Neural progenitor cell (in vitro differentiated cells): ENCODE data around the gene TBC1D2. TPM values are rescaled to one million over a fixed set of nuclear protein-coding genes. Genes with fewer than 3 reads are reported as not detected.

Experiments used
- DNase-seq: peaks from one replicate; pipeline ENCODE4 v3.0.0-alpha.2; 2016; ENCODE audit warnings: low spot score
- H2AFZ ChIP-seq: fragments of 200-600 bp; sonication (generic); replicated peaks from 2 replicates; pipeline ENCODE4 v1.6.1; 2016; ENCODE audit warnings: antibody characterized with exemption
- H3F3A ChIP-seq: fragments of 200-600 bp; sonication (generic); 2 replicates; pipeline ENCODE4 v1.6.1; 2016; ENCODE audit warnings: antibody characterized with exemption, low read depth
- H3K27ac ChIP-seq: fragments of 200-600 bp; sonication (generic); 2 replicates; pipeline ENCODE4 v1.5.1; 2016; ENCODE audit warnings: mild to moderate bottlenecking
- H3K27me3 ChIP-seq: fragments of 200-600 bp; sonication (generic); 2 replicates; pipeline ENCODE4 v1.6.1; 2016; ENCODE audit warnings: mild to moderate bottlenecking, moderate library complexity
- H3K36me3 ChIP-seq: fragments of 200-600 bp; sonication (generic); 2 replicates; pipeline ENCODE4 v1.5.1; 2016
- H3K4me1 ChIP-seq: fragments of 200-600 bp; sonication (generic); 2 replicates; pipeline ENCODE4 v1.6.1; 2016; ENCODE audit warnings: mixed run types
- H3K4me2 ChIP-seq: fragments of 200-600 bp; sonication (generic); 2 replicates; pipeline ENCODE4 v1.6.1; 2016
- H3K4me3 ChIP-seq: fragments of 200-600 bp; sonication (generic); 2 replicates; pipeline ENCODE4 v1.5.1; 2016
- H3K79me2 ChIP-seq: fragments of 200-600 bp; sonication (generic); 2 replicates; pipeline ENCODE4 v1.6.1; 2016; ENCODE audit warnings: low read depth
- H3K9ac ChIP-seq: fragments of 200-600 bp; sonication (generic); 2 replicates; pipeline ENCODE4 v1.6.1; 2016
- H3K9me3 ChIP-seq: fragments of 200-600 bp; sonication (generic); 2 replicates; pipeline ENCODE4 v1.5.1; 2016; ENCODE audit warnings: low read depth
- H4K20me1 ChIP-seq: fragments of 200-600 bp; sonication (generic); 2 replicates; pipeline ENCODE4 v1.6.1; 2016; ENCODE audit warnings: low read depth
- H3K27ac Mint-ChIP-seq: 3 replicates; pipeline ENCODE4 v1.8.0; 2021; ENCODE audit warnings: mixed read lengths
- H3K27me3 Mint-ChIP-seq: 2 replicates; pipeline ENCODE4 v1.8.0; 2022; ENCODE audit warnings: low read depth, mild to moderate bottlenecking, inconsistent platforms, moderate library complexity, mixed read lengths; ENCODE audit not compliant: insufficient read depth
- H3K36me3 Mint-ChIP-seq: 3 replicates; pipeline ENCODE4 v1.8.0; 2021; ENCODE audit warnings: mixed read lengths
- H3K4me1 Mint-ChIP-seq: 3 replicates; pipeline ENCODE4 v1.8.0; 2021; ENCODE audit warnings: mixed read lengths
- H3K4me3 Mint-ChIP-seq: 3 replicates; pipeline ENCODE4 v1.8.0; 2021; ENCODE audit warnings: mild to moderate bottlenecking, moderate library complexity, mixed read lengths
- H3K9me3 Mint-ChIP-seq: 3 replicates; pipeline ENCODE4 v1.8.0; 2020; ENCODE audit warnings: mixed read lengths
- CTCF ChIP-seq: fragments of 200-600 bp; sonication (generic); IDR thresholded peaks from 2 replicates; pipeline ENCODE4 v1.5.1; 2017; ENCODE audit warnings: antibody characterized with exemption, mild to moderate bottlenecking
- EZH2 ChIP-seq: fragments of 200-600 bp; sonication (generic); IDR thresholded peaks from 2 replicates; pipeline ENCODE4 v1.6.1; 2017; ENCODE audit warnings: antibody characterized with exemption, mild to moderate bottlenecking, moderate library complexity
- EZH2phosphoT487 ChIP-seq: fragments of 200-600 bp; sonication (generic); IDR thresholded peaks from 2 replicates; pipeline ENCODE4 v1.6.1; 2017; ENCODE audit warnings: antibody characterized with exemption
- total RNA-seq: library from RNA; depleted of rRNA; stranded (reverse); fragments of >200 nt; gene quantifications from 2 replicates; pipeline ENCODE4 v1.2.3, GENCODE V29; 2015; ENCODE audit warnings: low replicate concordance

TBC1D2 gene
- total RNA-seq, 1 donor from 2014 or later: 0.41 TPM

GRCh38 chr9:98298476-98298875 is 43.0 kb upstream of the TBC1D2 start:
- TF ChIP-seq EZH2: no peak
- Mint-ChIP-seq H3K4me1 (peaks cover 2% of the 10 kb centered on the region), H3K9me3 (no peaks in the 10 kb centered on the region), H3K27me3 (peaks cover 2% of the 10 kb centered on the region), H3K36me3 (no peaks in the 10 kb centered on the region), H3K4me3 (no peak overlapping the region), H3K27ac (no peak overlapping the region)
- no peak overlapping the region for H3K4me3 ChIP-seq
- no peaks in the 10 kb centered on the region for H4K20me1 ChIP-seq
- H3K4me2 ChIP-seq: no peak overlapping the region
- no peaks in the 10 kb centered on the region for H3K27me3 ChIP-seq
- no peaks in the 10 kb centered on the region for H3K36me3 ChIP-seq
- H3K27ac ChIP-seq: no peak overlapping the region
- H3K79me2 ChIP-seq: no peaks in the 10 kb centered on the region
- no peaks in the 10 kb centered on the region for H3F3A ChIP-seq
- H2AFZ ChIP-seq: no peak overlapping the region
- no peaks in the 10 kb centered on the region for H3K9me3 ChIP-seq
- H3K9ac ChIP-seq: no peak overlapping the region
- H3K4me1 ChIP-seq: peaks cover 2% of the 10 kb centered on the region
- DNase-seq: no peak

- H3K4me2 ChIP-seq: no peak overlapping the region
- no peaks in the 10 kb centered on the region for H3K4me1 ChIP-seq
- H3K27ac Mint-ChIP-seq: no peak overlapping the region
- H3K4me3 Mint-ChIP-seq: no peak overlapping the region
- H3K4me1 Mint-ChIP-seq: peaks cover under 1% of the 10 kb centered on the region
- no peaks in the 10 kb centered on the region for H3K9me3 Mint-ChIP-seq
- TF ChIP-seq CTCF (no peak), EZH2phosphoT487 (no peak), EZH2 (no peak)
- H4K20me1 ChIP-seq: no peaks in the 10 kb centered on the region
- H3F3A ChIP-seq: no peaks in the 10 kb centered on the region
- no peak overlapping the region for H3K4me3 ChIP-seq
- H3K27me3 ChIP-seq: no peaks in the 10 kb centered on the region
- H3K9me3 ChIP-seq: no peaks in the 10 kb centered on the region
- H3K36me3 Mint-ChIP-seq: no peaks in the 10 kb centered on the region
- H3K9ac ChIP-seq: no peak overlapping the region
- DNase-seq: no peak
- H3K27me3 Mint-ChIP-seq: peaks cover 4% of the 10 kb centered on the region
- H3K79me2 ChIP-seq: no peaks in the 10 kb centered on the region
- H3K27ac ChIP-seq: no peak overlapping the region
- peak overlapping the region; percentile 54 for H2AFZ ChIP-seq
- H3K36me3 ChIP-seq: no peaks in the 10 kb centered on the region
Observed at GRCh38 chr9:98295824-98296223, 40.4 kb upstream of the TBC1D2 start.

- no peaks in the 10 kb centered on the region for H4K20me1 ChIP-seq
- H3K4me1 ChIP-seq: no peaks in the 10 kb centered on the region
- no peak for DNase-seq
- TF ChIP-seq CTCF: no peak
- no peak for TF ChIP-seq EZH2
- TF ChIP-seq EZH2phosphoT487: no peak
- no peak overlapping the region for H3K9ac ChIP-seq
- Mint-ChIP-seq H3K4me1 (peaks cover 39% of the 10 kb centered on the region), H3K9me3 (no peaks in the 10 kb centered on the region), H3K4me3 (no peak overlapping the region), H3K27ac (peak overlapping the region; percentile 17), H3K36me3 (no peaks in the 10 kb centered on the region), H3K27me3 (peaks cover 7% of the 10 kb centered on the region)
- H3K27me3 ChIP-seq: no peaks in the 10 kb centered on the region
- no peak overlapping the region for H3K27ac ChIP-seq
- no peak overlapping the region for H3K4me3 ChIP-seq
- H3K36me3 ChIP-seq: no peaks in the 10 kb centered on the region
- H3F3A ChIP-seq: no peaks in the 10 kb centered on the region
- H3K79me2 ChIP-seq: no peaks in the 10 kb centered on the region
- no peaks in the 10 kb centered on the region for H3K9me3 ChIP-seq
- no peak overlapping the region for H3K4me2 ChIP-seq
- no peak overlapping the region for H2AFZ ChIP-seq
Observed at GRCh38 chr9:98291820-98292219, 36.4 kb upstream of the TBC1D2 start.

GRCh38 chr9:98290411-98290810 is 35.0 kb upstream of the TBC1D2 start:
- no peaks in the 10 kb centered on the region for H3K9me3 ChIP-seq
- no peak for TF ChIP-seq CTCF
- no peak for TF ChIP-seq EZH2phosphoT487
- TF ChIP-seq EZH2: no peak
- no peaks in the 10 kb centered on the region for H4K20me1 ChIP-seq
- no peaks in the 10 kb centered on the region for H3K9me3 Mint-ChIP-seq
- no peaks in the 10 kb centered on the region for H3K36me3 Mint-ChIP-seq
- H3F3A ChIP-seq: no peaks in the 10 kb centered on the region
- DNase-seq: no peak
- H3K4me3 ChIP-seq: no peak overlapping the region
- no peaks in the 10 kb centered on the region for H3K27me3 ChIP-seq
- H2AFZ ChIP-seq: no peak overlapping the region
- peaks cover 10% of the 10 kb centered on the region for H3K27me3 Mint-ChIP-seq
- H3K4me2 ChIP-seq: no peak overlapping the region
- H3K4me1 Mint-ChIP-seq: peaks cover 39% of the 10 kb centered on the region
- no peaks in the 10 kb centered on the region for H3K4me1 ChIP-seq
- no peak overlapping the region for H3K4me3 Mint-ChIP-seq
- no peak overlapping the region for H3K9ac ChIP-seq
- H3K27ac Mint-ChIP-seq: peak overlapping the region; percentile 60
- no peaks in the 10 kb centered on the region for H3K79me2 ChIP-seq
- H3K36me3 ChIP-seq: no peaks in the 10 kb centered on the region
- no peak overlapping the region for H3K27ac ChIP-seq
